HepG2 (cell line): Measurements from ENCODE around the gene ACSM5. TPM values are rescaled to one million over a fixed set of nuclear protein-coding genes. Genes with fewer than 3 reads are reported as not detected.

Experiments used
- ARNTL ChIP-seq: sonication (generic); formaldehyde crosslinking; IDR thresholded peaks from 2 replicates; pipeline ENCODE4 v1.4.0; 2020; ENCODE audit warnings: mild to moderate bottlenecking, missing genetic modification reagents
- ATF2 ChIP-seq: sonication (generic); formaldehyde crosslinking; IDR thresholded peaks from 2 replicates; pipeline ENCODE4 v1.4.0; 2020; ENCODE audit warnings: missing genetic modification reagents
- ATM ChIP-seq: fragments of 450-650 bp; IDR thresholded peaks from 2 replicates; pipeline ENCODE4 v1.7.1; 2017; ENCODE audit warnings: mild to moderate bottlenecking, borderline replicate concordance
- CBX5 ChIP-seq: sonication (generic); formaldehyde crosslinking; IDR thresholded peaks from 2 replicates; pipeline ENCODE4 v1.4.0; 2020; ENCODE audit warnings: missing genetic modification reagents, borderline replicate concordance
- CHD2 ChIP-seq: IDR thresholded peaks from 2 replicates; pipeline ENCODE4 v1.6.1; 2011; ENCODE audit warnings: low read depth, low read length, improper control_type of control experiment
- CREM ChIP-seq, 2 experiments: sonication (generic) in 1 of 2; formaldehyde crosslinking in 1 of 2; IDR thresholded peaks; 2 replicates each; pipeline versions ENCODE4 v1.4.0 to v1.6.1; 2016 to 2020; ENCODE audit warnings: antibody characterized with exemption in 1 of 2, mild to moderate bottlenecking in 1 of 2, missing genetic modification reagents in 1 of 2
- FUBP1 ChIP-seq: sonication (generic); formaldehyde crosslinking; IDR thresholded peaks from 2 replicates; pipeline ENCODE4 v1.5.1; 2020; ENCODE audit warnings: missing genetic modification reagents, mild to moderate bottlenecking, borderline replicate concordance
- HBP1 ChIP-seq: IDR thresholded peaks from 2 replicates; pipeline ENCODE4 v1.6.1; 2016; ENCODE audit warnings: low read depth, control low read depth
- HES4 ChIP-seq: sonication (generic); formaldehyde crosslinking; IDR thresholded peaks from 2 replicates; pipeline ENCODE4 v1.9.0; 2021; ENCODE audit warnings: mild to moderate bottlenecking, missing genetic modification reagents, borderline replicate concordance
- KDM5B ChIP-seq: sonication (generic); formaldehyde crosslinking; IDR thresholded peaks from 2 replicates; pipeline ENCODE4 v1.4.0; 2020; ENCODE audit warnings: missing genetic modification reagents, mild to moderate bottlenecking, borderline replicate concordance
- NFATC3 ChIP-seq: sonication (generic); formaldehyde crosslinking; IDR thresholded peaks from 2 replicates; pipeline ENCODE4 v1.5.1; 2020; ENCODE audit warnings: mild to moderate bottlenecking, missing genetic modification reagents
- SRF ChIP-seq: IDR thresholded peaks from 2 replicates; pipeline ENCODE4 v1.6.1; 2011; ENCODE audit warnings: mild to moderate bottlenecking, low read depth, low read length, moderate library complexity
- THAP7 ChIP-seq: sonication (generic); formaldehyde crosslinking; IDR thresholded peaks from 2 replicates; pipeline ENCODE4 v1.8.1; 2023; ENCODE audit warnings: mild to moderate bottlenecking, missing genetic modification reagents
- ZNF326 ChIP-seq: sonication (generic); formaldehyde crosslinking; IDR thresholded peaks from 2 replicates; pipeline ENCODE4 v1.4.0; 2020; ENCODE audit warnings: missing genetic modification reagents, borderline replicate concordance
- ZNF354B ChIP-seq: sonication (generic); formaldehyde crosslinking; IDR thresholded peaks from 2 replicates; pipeline ENCODE4 v1.8.0; 2022; ENCODE audit warnings: mild to moderate bottlenecking, missing genetic modification reagents
- ZNF512B ChIP-seq: sonication (generic); formaldehyde crosslinking; IDR thresholded peaks from 2 replicates; pipeline ENCODE4 v1.5.1; 2020; ENCODE audit warnings: missing genetic modification reagents, mild to moderate bottlenecking, borderline replicate concordance
- ZNF749 ChIP-seq: sonication (generic); formaldehyde crosslinking; IDR thresholded peaks from 2 replicates; pipeline ENCODE4 v1.8.0; 2022; ENCODE audit warnings: mild to moderate bottlenecking, missing genetic modification reagents, moderate library complexity, borderline replicate concordance
- ZNF841 ChIP-seq: sonication (generic); formaldehyde crosslinking; IDR thresholded peaks from 2 replicates; pipeline ENCODE4 v1.8.1; 2023; ENCODE audit warnings: missing genetic modification reagents, borderline replicate concordance
- polyA plus RNA-seq, 8 experiments: library from polyadenylated mRNA; depleted of rRNA in 3 of 8; stranded (reverse) in 7 of 8; unstranded in 1 of 8; fragments of >200 nt; fragmentation: Illumina TruSeq in 4 of 8; extraction: Trizol in 4 of 8; gene quantifications; 2 replicates each; pipeline versions ENCODE4 v1.2.1 to v1.2.3, GENCODE V29; 2011 to 2016; ENCODE audit warnings: low read depth in 4 of 8, missing spikeins in 1 of 8, mixed read lengths in 1 of 8; ENCODE audit not compliant: insufficient read depth in 1 of 8
- total RNA-seq, 5 experiments: library from RNA; depleted of rRNA; stranded (reverse); fragments of >200 nt; fragmentation: Illumina TruSeq; extraction: Trizol; gene quantifications; 2 replicates each; pipeline ENCODE4 v1.2.3, GENCODE V29; 2016; ENCODE audit warnings: low read depth in 1 of 5
- TF ChIP-seq, protein P1 (sequence below): sonication (generic); formaldehyde crosslinking; conservative IDR thresholded peaks from 2 replicates; pipeline ENCODE4 v1.4.0; 2020; ENCODE audit warnings: missing genetic modification reagents

ACSM5 gene
- total and polyA plus RNA-seq, 2 of the 13 experiments (the other 11 are each of a cell fraction or from before 2014, with no cell fraction given), result 9.1 to 15.0 TPM

DNA sequence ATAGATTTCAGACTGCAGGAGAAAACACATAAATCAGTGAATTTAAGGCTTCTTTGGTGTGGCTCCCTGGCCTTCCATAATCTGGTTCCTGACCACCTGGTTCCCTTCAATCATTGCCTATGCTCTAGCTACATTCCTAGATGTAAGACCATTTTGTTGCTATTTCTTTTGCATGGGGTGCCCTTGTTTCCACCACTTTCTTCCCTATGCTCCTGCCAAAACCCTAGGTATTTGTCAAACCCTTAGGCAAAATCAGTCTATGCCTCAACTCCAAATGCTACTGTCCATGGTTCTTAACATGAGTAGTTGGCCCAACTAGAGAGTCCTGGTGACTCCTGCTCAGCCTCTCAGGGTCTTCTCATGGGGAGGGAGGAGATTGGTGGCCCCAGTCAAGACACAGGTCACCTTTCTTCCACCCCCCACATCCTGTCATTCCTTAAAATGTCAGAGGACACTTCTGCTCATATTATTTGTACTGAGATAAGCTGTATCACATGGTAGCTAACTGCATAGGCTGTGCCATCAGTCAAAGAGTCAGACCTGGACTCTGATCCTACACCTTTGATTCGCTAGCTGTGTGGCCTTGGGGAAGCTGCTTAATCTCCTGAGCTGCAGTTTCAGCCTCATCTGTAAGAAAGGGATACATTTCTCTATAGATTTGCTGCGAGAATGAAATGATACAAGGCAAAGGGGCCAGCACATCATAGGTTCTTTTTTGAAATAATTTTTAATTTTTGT, 15.0 kb downstream of the ACSM5 start (continued):
- TF ChIP-seq HBP1 (peak; percentile 63; the same call in 1 of the 2 replicates), CBX5 (CRISPR knock-in tag) (0 out of 2 replicates have a peak, but pooled peaks have one; percentile 60), NFATC3 (CRISPR knock-in tag) (no peak), ZNF841 (CRISPR knock-in tag) (no peak; the same call in 1 of the 2 replicates), FUBP1 (no peak), ATM (no peak), ZNF512B (CRISPR knock-in tag) (no peak), CREM (IDR thresholded peaks at IDR 0.05) (peak; percentile 76), CREM (CRISPR knock-in tag; IDR thresholded peaks at IDR 0.05) (no peak), ATF2 (CRISPR knock-in tag) (peak; percentile 86; the same call in 1 of the 2 replicates), ARNTL (CRISPR knock-in tag) (peak; percentile 82; the same call in 1 of the 2 replicates), THAP7 (CRISPR knock-in tag) (no peak), KDM5B (CRISPR knock-in tag) (no peak), ZNF326 (CRISPR knock-in tag) (no peak), CHD2 (no peak), ZNF749 (CRISPR knock-in tag) (no peak), SRF (no peak), ZNF354B (CRISPR knock-in tag) (no peak), HES4 (CRISPR knock-in tag) (no peak)
- TF ChIP-seq, protein P1, sequence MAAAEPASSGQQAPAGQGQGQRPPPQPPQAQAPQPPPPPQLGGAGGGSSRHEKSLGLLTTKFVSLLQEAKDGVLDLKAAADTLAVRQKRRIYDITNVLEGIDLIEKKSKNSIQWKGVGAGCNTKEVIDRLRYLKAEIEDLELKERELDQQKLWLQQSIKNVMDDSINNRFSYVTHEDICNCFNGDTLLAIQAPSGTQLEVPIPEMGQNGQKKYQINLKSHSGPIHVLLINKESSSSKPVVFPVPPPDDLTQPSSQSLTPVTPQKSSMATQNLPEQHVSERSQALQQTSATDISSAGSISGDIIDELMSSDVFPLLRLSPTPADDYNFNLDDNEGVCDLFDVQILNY (CRISPR knock-in tag), result no peak
